ENCODE results near the gene SYT17. TPM values are rescaled to one million over a fixed set of nuclear protein-coding genes. Genes with fewer than 3 reads are reported as not detected.
"Not testable (repeated sequence)": the region's sequence is repeated elsewhere in the genome, so short reads cannot be mapped to it uniquely, and the experiment has no call there.

SYT17 gene
- total and polyA plus RNA-seq, 4 donors = 2.5 to 4.3 (median 2.6) TPM

DNA sequence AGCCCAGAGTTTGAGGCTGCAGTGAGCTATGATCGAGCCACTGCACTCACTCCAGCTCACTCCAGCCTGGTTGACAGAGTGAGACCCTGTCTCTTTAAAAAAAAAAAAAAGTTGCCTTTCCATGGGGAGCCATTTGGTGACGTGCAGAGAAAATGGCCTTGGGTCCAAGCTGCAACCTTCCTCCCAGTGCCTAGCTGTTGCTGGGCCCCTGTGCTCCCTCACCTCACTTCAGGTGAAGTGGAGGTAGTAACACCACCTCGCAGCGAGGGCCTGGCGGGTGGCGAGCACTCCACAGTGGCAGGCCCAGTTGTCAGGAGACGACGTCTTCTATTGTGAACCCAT, 17.4 kb downstream of the SYT17 start:
- Histone ChIP-seq H3K27ac (ENCODE audit: low read depth in 1 of 2, low read length in 2 of 2) (no peak overlapping the region), H3K9me3 (ENCODE audit: control insufficient read depth, low read length) (no peaks in the 10 kb centered on the region), H3K4me1 (ENCODE audit: control insufficient read depth in 1 of 2, insufficient read depth in 2 of 2, low read length in 2 of 2) (no peaks in the 10 kb centered on the region), H3K4me3 (ENCODE audit: low read length in 2 of 2) (no peak overlapping the region), H3K36me3 (ENCODE audit: control insufficient read depth in 1 of 2, insufficient read depth in 2 of 2, low read length in 1 of 2) (no peaks in the 10 kb centered on the region), H3K27me3 (ENCODE audit: control insufficient read depth in 1 of 2, insufficient read depth in 2 of 2, low read length in 1 of 2) (no peaks in the 10 kb centered on the region)
- 87 to 90% methylated on average over 8 of the region's 8 CpGs for WGBS, 2 donors
- intact Hi-C loops (cut with DNase I) = loop anchor here in 1 of 2 donors (5.0 kb wide), 1 partner anchor 73 kb away; the partner anchor contains the start of gene ITPRIPL2
- DNase-seq (no peak), ATAC-seq (ENCODE audit: low FRiP score) (no peak)

DNA sequence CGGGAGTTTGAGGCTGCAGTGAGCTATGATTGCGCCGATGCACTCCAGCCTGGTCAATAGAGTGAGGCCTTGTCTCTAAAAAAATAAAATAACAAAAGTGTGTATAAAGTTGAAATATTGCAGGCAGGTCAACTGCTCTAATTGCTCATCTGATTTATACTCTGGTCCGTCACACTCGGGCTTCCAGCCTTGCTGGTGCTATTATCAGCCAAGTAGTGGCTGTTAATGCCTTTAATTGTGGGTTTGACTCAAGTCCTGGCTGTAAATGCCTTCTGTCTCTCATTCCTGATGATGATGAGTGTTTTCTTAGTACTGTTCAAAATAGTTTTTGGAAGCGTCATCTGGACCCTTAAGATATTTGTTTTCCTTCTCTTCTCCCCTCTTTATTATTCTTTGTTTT, 18.4 kb downstream of the SYT17 start:
- no peak for DNase-seq
- no peak overlapping the region for H3K4me3 ChIP-seq (ENCODE audit: low read length in 2 of 2)
- H3K27me3 ChIP-seq (ENCODE audit: control insufficient read depth in 1 of 2, insufficient read depth in 2 of 2, low read length in 1 of 2) = no peaks in the 10 kb centered on the region
- intact Hi-C loops (cut with DNase I) = loop anchor here in 1 of 2 donors (5.0 kb wide), 1 partner anchor 74 kb away; the partner anchor contains the start of gene ITPRIPL2
- no peak overlapping the region for H3K27ac ChIP-seq (ENCODE audit: low read depth in 1 of 2, low read length in 2 of 2)
- ATAC-seq (ENCODE audit: low FRiP score) = no peak
- no peaks in the 10 kb centered on the region for H3K4me1 ChIP-seq (ENCODE audit: control insufficient read depth in 1 of 2, insufficient read depth in 2 of 2, low read length in 2 of 2)
- H3K9me3 ChIP-seq (ENCODE audit: control insufficient read depth, low read length) = no peaks in the 10 kb centered on the region
- WGBS, 2 donors = 83 to 84% methylated on average over 6 of the region's 6 CpGs
- no peaks in the 10 kb centered on the region for H3K36me3 ChIP-seq (ENCODE audit: control insufficient read depth in 1 of 2, insufficient read depth in 2 of 2, low read length in 1 of 2)

DNA sequence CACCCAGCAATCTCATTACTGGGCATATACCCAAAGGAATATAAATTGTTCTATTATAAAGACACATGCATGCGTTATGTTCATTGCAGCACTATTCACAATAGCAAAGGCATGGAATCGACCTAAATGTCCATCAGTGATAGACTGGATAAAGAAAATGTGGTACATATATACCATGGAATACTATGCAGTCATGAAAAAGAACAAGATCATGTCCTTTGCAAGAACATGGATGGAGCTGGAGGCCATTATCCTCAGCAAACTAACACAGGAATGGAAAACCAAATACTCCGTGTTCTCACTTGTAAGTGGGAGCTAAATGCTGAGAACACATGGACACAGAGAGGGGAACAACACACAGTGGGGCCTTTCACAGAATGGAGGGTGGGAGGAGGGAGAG, 19.9 kb downstream of the SYT17 start:
- H3K36me3 ChIP-seq (ENCODE audit: control insufficient read depth in 1 of 2, insufficient read depth in 2 of 2, low read length in 1 of 2); ATAC-seq (ENCODE audit: low FRiP score); H3K9me3 ChIP-seq (ENCODE audit: control insufficient read depth, low read length); H3K27ac ChIP-seq (ENCODE audit: low read depth in 1 of 2, low read length in 2 of 2); H3K4me3 ChIP-seq (ENCODE audit: low read length in 2 of 2); DNase-seq; H3K4me1 ChIP-seq (ENCODE audit: control insufficient read depth in 1 of 2, insufficient read depth in 2 of 2, low read length in 2 of 2); H3K27me3 ChIP-seq (ENCODE audit: control insufficient read depth in 1 of 2, insufficient read depth in 2 of 2, low read length in 1 of 2): not testable (repeated sequence)
- 82 to 89% methylated on average over 3 of the region's 3 CpGs for WGBS, 2 donors
- intact Hi-C loops (cut with DNase I) = loop anchor here in 1 of 2 donors (5.0 kb wide), 1 partner anchor 76 kb away; the partner anchor contains the start of gene ITPRIPL2

DNA sequence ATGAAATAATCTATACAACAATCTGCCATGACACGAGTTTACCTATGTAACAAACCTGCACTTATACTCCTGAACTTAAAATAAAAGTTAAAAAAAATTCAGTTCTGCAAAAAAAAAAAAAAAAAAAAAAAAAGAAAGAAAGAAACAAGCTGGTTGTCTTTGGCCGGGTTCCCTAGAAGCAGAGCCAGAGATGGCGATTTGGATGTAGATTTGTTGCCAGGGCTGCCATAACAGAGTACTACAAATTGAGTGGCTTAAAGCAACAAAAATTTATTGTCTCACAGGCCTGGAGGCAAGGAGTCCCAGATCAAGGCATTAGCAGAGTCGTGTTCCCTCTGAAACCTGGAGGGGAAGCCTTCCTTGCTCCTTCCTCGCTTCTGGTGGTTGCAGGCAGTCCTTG, 20.4 kb downstream of the SYT17 start:
- DNase-seq = peak in 1 of 2 donors; percentile 64
- no peaks in the 10 kb centered on the region for H3K4me1 ChIP-seq (ENCODE audit: control insufficient read depth in 1 of 2, insufficient read depth in 2 of 2, low read length in 2 of 2)
- H3K27ac ChIP-seq (ENCODE audit: low read depth in 1 of 2, low read length in 2 of 2) = peak overlapping the region in 1 of 2 donors; percentile 61
- no peak overlapping the region for H3K4me3 ChIP-seq (ENCODE audit: low read length in 2 of 2)
- no peaks in the 10 kb centered on the region for H3K27me3 ChIP-seq (ENCODE audit: control insufficient read depth in 1 of 2, insufficient read depth in 2 of 2, low read length in 1 of 2)
- ATAC-seq (ENCODE audit: low FRiP score) = no peak
- H3K9me3 ChIP-seq (ENCODE audit: control insufficient read depth, low read length) = no peaks in the 10 kb centered on the region
- H3K36me3 ChIP-seq (ENCODE audit: control insufficient read depth in 1 of 2, insufficient read depth in 2 of 2, low read length in 1 of 2) = no peaks in the 10 kb centered on the region
- 8 to 10% methylated on average over 5 of the region's 5 CpGs for WGBS, 2 donors
- intact Hi-C loops (cut with DNase I) = loop anchor here in 1 of 2 donors (5.0 kb wide), 1 partner anchor 76 kb away; the partner anchor contains the start of gene ITPRIPL2

DNA sequence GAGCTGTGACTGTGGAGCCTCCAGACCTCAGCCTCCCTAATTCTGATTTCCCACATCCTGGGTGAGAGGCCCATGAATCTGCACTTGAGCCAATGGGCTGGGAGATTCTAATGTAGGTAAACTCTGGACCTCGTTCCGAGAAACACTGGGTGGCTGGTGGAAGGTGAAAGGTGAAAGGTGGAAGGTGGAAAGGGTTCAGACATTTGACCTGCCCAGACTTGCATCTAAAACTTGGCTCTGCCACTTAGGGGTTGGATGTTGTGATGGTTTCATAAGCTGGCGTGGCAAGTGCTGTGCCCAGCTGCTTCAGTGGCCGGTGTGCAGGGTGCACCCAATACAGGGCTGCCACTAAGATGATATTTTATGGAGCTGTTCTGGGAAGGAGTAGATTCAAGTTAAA, 24.8 kb downstream of the SYT17 start:
- no peak for DNase-seq
- WGBS, 2 donors = 64 to 69% methylated on average over 4 of the region's 4 CpGs

DNA sequence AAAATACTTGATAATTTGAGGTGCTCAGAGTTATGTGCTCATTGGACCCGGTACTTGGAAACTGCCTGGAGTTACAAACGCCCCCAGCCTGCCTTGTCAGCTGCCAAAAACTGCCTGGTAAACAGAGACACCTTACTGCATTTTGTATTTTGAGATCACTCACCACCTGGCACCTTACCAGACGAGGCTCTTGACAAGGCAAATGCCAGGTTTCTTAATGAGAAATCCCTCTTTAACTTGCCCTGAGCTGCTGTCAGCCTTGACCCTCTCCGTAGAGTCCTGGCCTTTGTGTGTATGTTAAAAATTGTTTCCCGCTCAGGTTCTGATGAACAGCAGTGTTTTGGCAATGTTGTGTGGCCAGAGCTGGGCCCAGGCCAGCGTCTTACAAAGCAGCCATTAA, 28.8 kb downstream of the SYT17 start:
- ATAC-seq (ENCODE audit: low FRiP score) = no peak
- intact Hi-C loops (cut with DNase I) = no loop called here
- H3K9me3 ChIP-seq (ENCODE audit: control insufficient read depth, low read length) = peaks cover 2% of the 10 kb centered on the region
- H3K27me3 ChIP-seq (ENCODE audit: control insufficient read depth in 1 of 2, insufficient read depth in 2 of 2, low read length in 1 of 2) = no peaks in the 10 kb centered on the region
- no peaks in the 10 kb centered on the region for H3K36me3 ChIP-seq (ENCODE audit: control insufficient read depth in 1 of 2, insufficient read depth in 2 of 2, low read length in 1 of 2)
- H3K27ac ChIP-seq (ENCODE audit: low read depth in 1 of 2, low read length in 2 of 2) = no peak overlapping the region
- no peak for DNase-seq
- no peak overlapping the region for H3K4me3 ChIP-seq (ENCODE audit: low read length in 2 of 2)
- WGBS, 2 donors = 32 to 53% methylated on average over 6 of the region's 6 CpGs
- no peaks in the 10 kb centered on the region for H3K4me1 ChIP-seq (ENCODE audit: control insufficient read depth in 1 of 2, insufficient read depth in 2 of 2, low read length in 2 of 2)

More for the DNA sequence above, 24.8 kb downstream of the SYT17 start:
- Histone ChIP-seq H3K27ac (ENCODE audit: low read depth in 1 of 2, low read length in 2 of 2) (no peak overlapping the region), H3K4me3 (ENCODE audit: low read length in 2 of 2) (no peak overlapping the region), H3K36me3 (ENCODE audit: control insufficient read depth in 1 of 2, insufficient read depth in 2 of 2, low read length in 1 of 2) (no peaks in the 10 kb centered on the region), H3K27me3 (ENCODE audit: control insufficient read depth in 1 of 2, insufficient read depth in 2 of 2, low read length in 1 of 2) (no peaks in the 10 kb centered on the region), H3K9me3 (ENCODE audit: control insufficient read depth, low read length) (no peaks in the 10 kb centered on the region), H3K4me1 (ENCODE audit: control insufficient read depth in 1 of 2, insufficient read depth in 2 of 2, low read length in 2 of 2) (no peaks in the 10 kb centered on the region)
- intact Hi-C loops (cut with DNase I) = no loop called here
- no peak for ATAC-seq (ENCODE audit: low FRiP score)

DNA sequence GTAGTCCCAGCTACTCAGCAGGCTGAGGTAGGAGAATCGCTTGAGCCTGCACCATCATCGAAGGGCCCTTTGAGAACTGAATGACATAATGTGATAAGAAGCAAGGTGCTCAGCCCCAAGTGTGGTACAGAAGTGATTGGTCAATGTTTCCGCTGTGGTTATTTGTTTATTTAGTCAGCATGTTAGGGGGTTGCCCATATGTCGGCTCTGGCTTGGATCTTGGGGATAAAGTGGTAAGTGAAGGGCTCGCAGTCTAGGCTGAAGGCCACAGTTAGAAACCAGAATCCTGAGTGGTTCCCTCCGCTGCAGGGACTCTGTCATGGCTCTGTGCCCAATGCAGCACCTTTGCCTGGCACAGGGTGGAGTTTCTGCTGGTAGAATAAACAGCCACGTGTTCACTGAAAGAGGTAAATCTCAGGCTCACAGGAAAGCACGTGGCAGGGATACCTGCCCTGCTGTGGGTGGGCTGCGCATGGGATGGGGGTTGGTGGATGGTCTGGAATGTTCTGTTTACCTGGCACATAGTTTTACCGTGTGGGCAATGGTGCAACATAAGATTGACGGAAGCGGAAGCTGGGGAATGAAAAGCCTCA, 35.4 kb downstream of the SYT17 start:
- H3K4me1 ChIP-seq (ENCODE audit: control insufficient read depth in 1 of 2, insufficient read depth in 2 of 2, low read length in 2 of 2) = no peaks in the 10 kb centered on the region
- H3K9me3 ChIP-seq (ENCODE audit: control insufficient read depth, low read length) = peaks cover 2% of the 10 kb centered on the region
- intact Hi-C loops (cut with DNase I) = no loop called here
- no peak for DNase-seq
- no peak for ATAC-seq (ENCODE audit: low FRiP score)
- H3K36me3 ChIP-seq (ENCODE audit: control insufficient read depth in 1 of 2, insufficient read depth in 2 of 2, low read length in 1 of 2) = no peaks in the 10 kb centered on the region
- no peak overlapping the region for H3K27ac ChIP-seq (ENCODE audit: low read depth in 1 of 2, low read length in 2 of 2)
- no peak overlapping the region for H3K4me3 ChIP-seq (ENCODE audit: low read length in 2 of 2)
- no peaks in the 10 kb centered on the region for H3K27me3 ChIP-seq (ENCODE audit: control insufficient read depth in 1 of 2, insufficient read depth in 2 of 2, low read length in 1 of 2)
- 81 to 83% methylated on average over 12 of the region's 12 CpGs for WGBS, 2 donors

DNA sequence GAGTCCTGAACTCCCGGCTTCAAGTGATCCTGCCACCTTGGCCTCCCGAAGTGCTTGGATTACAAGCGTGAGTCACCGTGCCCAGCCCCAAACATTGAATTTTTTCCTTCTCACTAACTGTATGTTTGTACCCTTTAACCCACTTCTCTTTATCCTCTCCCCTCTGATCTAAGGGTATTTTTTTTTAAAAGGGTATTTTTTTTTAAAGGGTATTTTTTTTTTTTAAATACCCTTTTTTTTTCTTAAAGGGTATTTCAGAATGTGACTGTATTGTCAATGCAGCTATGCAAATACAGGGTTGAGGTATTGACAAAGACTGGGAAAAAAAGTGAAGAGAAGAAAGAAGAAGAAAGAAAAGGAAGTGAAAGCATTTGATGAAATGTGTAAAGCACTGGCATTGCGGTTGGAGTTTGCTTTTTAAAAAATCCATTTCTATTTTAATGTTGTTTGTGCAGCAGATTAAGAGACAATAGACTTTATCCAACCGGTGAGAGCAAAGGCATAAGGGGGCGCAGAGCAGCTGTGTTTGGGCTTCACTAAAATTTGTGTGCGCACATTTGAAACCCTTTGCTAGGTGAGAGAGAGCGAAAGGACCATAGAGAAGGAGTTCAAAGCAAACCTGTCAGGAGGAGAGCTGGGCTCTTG, 42.4 kb downstream of the SYT17 start:
- no peaks in the 10 kb centered on the region for H3K27me3 ChIP-seq (ENCODE audit: control insufficient read depth in 1 of 2, insufficient read depth in 2 of 2, low read length in 1 of 2)
- no peak for DNase-seq
- H3K9me3 ChIP-seq (ENCODE audit: control insufficient read depth, low read length) = no peaks in the 10 kb centered on the region
- H3K36me3 ChIP-seq (ENCODE audit: control insufficient read depth in 1 of 2, insufficient read depth in 2 of 2, low read length in 1 of 2) = no peaks in the 10 kb centered on the region
- no peak for ATAC-seq (ENCODE audit: low FRiP score)
- H3K27ac ChIP-seq (ENCODE audit: low read depth in 1 of 2, low read length in 2 of 2) = no peak overlapping the region
- H3K4me3 ChIP-seq (ENCODE audit: low read length in 2 of 2) = no peak overlapping the region
- intact Hi-C loops (cut with DNase I) = no loop called here
- no peaks in the 10 kb centered on the region for H3K4me1 ChIP-seq (ENCODE audit: control insufficient read depth in 1 of 2, insufficient read depth in 2 of 2, low read length in 2 of 2)
- WGBS, 2 donors = 69 to 70% methylated on average over 9 of the region's 9 CpGs

DNA sequence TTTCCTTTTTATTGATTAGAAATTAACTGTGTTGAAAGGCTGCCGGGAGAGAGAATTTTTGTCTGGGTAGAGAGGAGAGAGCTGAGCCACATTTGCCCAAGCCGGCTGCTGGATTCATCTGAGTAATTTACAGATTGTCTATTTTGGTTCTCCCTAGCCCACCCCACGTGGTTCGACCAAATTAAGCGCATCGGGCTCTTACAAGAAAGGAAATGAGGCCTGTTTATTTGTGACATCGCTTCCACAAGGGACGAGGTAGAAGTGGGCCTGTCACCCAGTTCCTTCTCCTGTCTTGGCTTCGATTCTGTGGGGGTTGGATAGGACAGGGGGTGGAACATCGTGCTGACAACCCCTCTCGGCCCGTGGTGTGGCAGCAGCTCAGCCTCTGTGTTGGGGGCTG, 42.9 kb downstream of the SYT17 start:
- H3K4me3 ChIP-seq (ENCODE audit: low read length in 2 of 2) = no peak overlapping the region
- ATAC-seq (ENCODE audit: low FRiP score) (no peak), DNase-seq (no peak)
- H3K27me3 ChIP-seq (ENCODE audit: control insufficient read depth in 1 of 2, insufficient read depth in 2 of 2, low read length in 1 of 2) = no peaks in the 10 kb centered on the region
- intact Hi-C loops (cut with DNase I) = no loop called here
- H3K4me1 ChIP-seq (ENCODE audit: control insufficient read depth in 1 of 2, insufficient read depth in 2 of 2, low read length in 2 of 2) = no peaks in the 10 kb centered on the region
- no peaks in the 10 kb centered on the region for H3K9me3 ChIP-seq (ENCODE audit: control insufficient read depth, low read length)
- no peaks in the 10 kb centered on the region for H3K36me3 ChIP-seq (ENCODE audit: control insufficient read depth in 1 of 2, insufficient read depth in 2 of 2, low read length in 1 of 2)
- no peak overlapping the region for H3K27ac ChIP-seq (ENCODE audit: low read depth in 1 of 2, low read length in 2 of 2)
- WGBS, 2 donors = 72 to 77% methylated on average over 12 of the region's 12 CpGs

Data from aorta (tissue), 5 donors.